GM12892 (cell line): Measurements from ENCODE around the gene EPHA6.

ENCODE experiments used
- DNase-seq: peaks from one replicate; pipeline ENCODE4 v3.0.0; 2011; ENCODE audit not compliant: insufficient read length
- FAIRE-seq: peaks from 2 replicates; lab custom pipeline; 2011; peaks lifted over from hg19 to GRCh38; lab: Jason Lieb, UNC
- POLR2A ChIP-seq: IDR thresholded peaks from 2 replicates; pipeline ENCODE4 v1.6.1; 2011; ENCODE audit warnings: low read depth, low read length, control low read depth
- POLR2AphosphoS5 ChIP-seq: IDR thresholded peaks from 2 replicates; pipeline ENCODE4 v1.6.1; 2011; ENCODE audit warnings: low read depth, low read length, control low read depth
- TAF1 ChIP-seq: IDR thresholded peaks from 2 replicates; pipeline ENCODE4 v1.6.1; 2011; ENCODE audit warnings: low read depth, mild to moderate bottlenecking, control low read depth, low read length, borderline replicate concordance

The EPHA6 gene

GRCh38 chr3:97340940-97341339, 526.5 kb downstream of the EPHA6 start:
- FAIRE-seq (no peak), DNase-seq (no peak)
- TF ChIP-seq POLR2AphosphoS5 (no peak), POLR2A (no peak), TAF1 (no peak)

GRCh38 chr3:97347780-97348179, 533.4 kb downstream of the EPHA6 start:
- DNase-seq (no peak), FAIRE-seq (no peak)
- TF ChIP-seq POLR2AphosphoS5 (no peak), TAF1 (no peak), POLR2A (no peak)

GRCh38 chr3:97350971-97351370, 536.6 kb downstream of the EPHA6 start:
- TF ChIP-seq TAF1 (no peak), POLR2AphosphoS5 (no peak)
- no peak for DNase-seq
- FAIRE-seq, result no peak

- TF ChIP-seq POLR2AphosphoS5 (no peak), TAF1 (no peak), POLR2A (no peak)
- DNase-seq, result no peak
These were observed 538.8 kb downstream of the EPHA6 start for GRCh38 chr3:97353176-97353575.

GRCh38 chr3:97359977-97360376, 545.6 kb downstream of the EPHA6 start:
- TF ChIP-seq POLR2A (no peak), POLR2AphosphoS5 (no peak), TAF1 (no peak)
- no peak for DNase-seq
- FAIRE-seq, result no peak

More at GRCh38 chr3:97353176-97353575, 538.8 kb downstream of the EPHA6 start:
- FAIRE-seq, result no peak

- no peak for FAIRE-seq
- DNase-seq, result no peak
- TF ChIP-seq TAF1 (no peak), POLR2AphosphoS5 (no peak), POLR2A (no peak)
These were observed 546.4 kb downstream of the EPHA6 start for GRCh38 chr3:97360804-97361203.

- no peak for FAIRE-seq
- DNase-seq, result no peak
- TF ChIP-seq POLR2AphosphoS5 (no peak), TAF1 (no peak), POLR2A (no peak)
These were observed 570.2 kb downstream of the EPHA6 start for GRCh38 chr3:97384583-97384982.

GRCh38 chr3:97388774-97389173, 574.4 kb downstream of the EPHA6 start:
- FAIRE-seq, result no peak
- DNase-seq, result no peak
- TF ChIP-seq POLR2AphosphoS5, result no peak
- TF ChIP-seq POLR2A, result no peak
- no peak for TF ChIP-seq TAF1

GRCh38 chr3:97389936-97390335, 575.5 kb downstream of the EPHA6 start:
- TF ChIP-seq POLR2A (no peak), TAF1 (no peak), POLR2AphosphoS5 (no peak)
- FAIRE-seq, result no peak
- no peak for DNase-seq

- TF ChIP-seq POLR2A, result no peak
- no peak for TF ChIP-seq POLR2AphosphoS5
- no peak for TF ChIP-seq TAF1
- DNase-seq (no peak), FAIRE-seq (no peak)
These were observed 576.8 kb downstream of the EPHA6 start for GRCh38 chr3:97391167-97391566.

- FAIRE-seq, result no peak
- no peak for TF ChIP-seq TAF1
- TF ChIP-seq POLR2AphosphoS5, result no peak
- no peak for TF ChIP-seq POLR2A
- DNase-seq, result no peak
These were observed 595.2 kb downstream of the EPHA6 start for GRCh38 chr3:97409612-97410011.

GRCh38 chr3:97421565-97421964, 607.2 kb downstream of the EPHA6 start:
- FAIRE-seq, result no peak
- DNase-seq, result no peak
- TF ChIP-seq POLR2A, result no peak
- no peak for TF ChIP-seq TAF1
- no peak for TF ChIP-seq POLR2AphosphoS5

GRCh38 chr3:97425002-97425401, 610.6 kb downstream of the EPHA6 start:
- DNase-seq (no peak), FAIRE-seq (no peak)
- no peak for TF ChIP-seq TAF1
- TF ChIP-seq POLR2A, result no peak
- no peak for TF ChIP-seq POLR2AphosphoS5
